ELR (cell line): ENCODE data around the gene TOM1L2.
"Not testable (repeated sequence)": the region's sequence is repeated elsewhere in the genome, so short reads cannot be mapped to it uniquely, and the experiment has no call there.

Experiments
- DNase-seq: peaks from one replicate; pipeline ENCODE4 v3.0.0-alpha.2; 2015; ENCODE audit warnings: low read depth

Gene TOM1L2

DNA sequence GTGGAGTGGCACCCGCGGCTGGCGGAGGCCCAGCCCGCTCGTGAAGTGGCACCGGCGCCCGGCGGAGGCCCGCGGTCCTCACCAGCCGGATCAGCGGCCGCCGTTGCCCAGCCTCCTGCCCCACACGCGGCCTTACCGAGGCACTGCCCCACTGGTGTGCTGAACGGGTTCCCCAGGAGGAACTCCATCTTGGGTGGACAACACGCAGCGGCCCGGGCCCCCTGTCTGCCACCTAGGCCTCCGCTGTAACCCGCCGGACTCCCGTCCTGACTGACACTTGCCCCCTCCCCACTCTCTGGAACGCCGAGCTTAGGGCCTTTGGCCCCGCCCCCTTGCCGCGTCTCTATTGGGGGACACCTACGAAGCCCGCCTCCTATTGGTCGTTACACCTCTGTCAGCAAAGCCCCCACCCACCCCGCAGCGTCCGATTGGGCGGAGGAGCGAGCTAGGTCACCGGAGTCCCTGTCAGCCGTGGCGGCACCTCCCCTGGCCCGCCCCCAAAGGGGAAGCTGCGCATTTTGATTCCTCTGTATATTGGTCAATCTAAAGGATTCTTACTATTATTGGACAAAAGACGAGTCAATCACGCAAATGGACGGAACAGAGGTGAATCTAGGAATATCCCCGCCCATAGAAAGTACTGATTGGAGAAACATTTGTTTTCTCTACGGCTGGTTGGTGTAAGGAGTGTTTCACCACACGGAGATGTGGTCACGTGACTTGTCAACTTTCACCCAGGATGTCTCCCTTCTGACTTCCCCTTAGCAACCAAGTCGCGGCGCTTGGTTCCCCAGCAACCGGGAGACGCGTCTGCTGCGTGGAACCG, at the start of gene TOM1L2, which contains the start of gene DRC3:
Gene TOM1L2 (minus strand): TSS at position 275 of the 826 bp plus-strand sequence. CDS start 87 bp downstream, at position 188.
Gene DRC3 (plus strand): TSS at position 737 of the 826 bp plus-strand sequence. CDS start 4,737 bp downstream, outside the sequence.
- peak; percentile 100 for DNase-seq

DNA sequence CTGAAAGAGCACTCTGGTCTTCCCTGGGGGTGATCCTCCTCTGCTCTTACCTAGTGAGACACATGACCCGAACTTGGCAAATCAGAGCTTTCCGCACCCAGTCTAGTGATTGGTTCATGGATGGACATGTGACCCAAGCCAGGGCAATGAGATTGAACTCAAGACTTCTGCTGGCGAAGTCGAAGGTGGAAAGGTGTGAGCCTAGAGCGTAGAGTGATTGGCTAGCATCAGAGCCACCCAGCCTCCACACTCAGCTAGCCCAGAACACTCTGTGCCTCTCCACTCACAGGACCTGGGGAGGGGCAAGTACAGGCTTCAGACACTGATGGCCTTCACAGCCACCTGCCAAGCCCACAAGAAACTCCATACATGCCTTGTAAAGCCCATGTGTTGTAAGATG, 49.2 kb upstream of the TOM1L2 start:
- no peak for DNase-seq

- no peak for DNase-seq
Measured at GRCh38 chr17:18020971-18021370, 48.8 kb upstream of the TOM1L2 start.

DNA sequence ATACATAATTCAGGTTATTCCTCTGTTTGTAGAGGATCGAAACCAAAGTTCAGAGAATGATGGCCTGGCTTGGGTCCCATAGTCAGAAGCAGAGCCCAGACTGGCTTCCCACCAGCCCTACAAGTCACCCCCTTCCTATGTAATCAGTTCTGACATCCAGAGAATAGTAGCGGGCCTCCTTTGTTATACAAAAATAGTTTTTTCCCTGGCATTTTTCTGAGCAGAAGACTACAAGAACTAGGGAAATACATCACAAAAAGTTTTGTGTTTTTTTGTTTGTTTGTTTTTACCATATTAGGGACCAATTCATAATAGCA, 47.6 kb upstream of the TOM1L2 start:
- DNase-seq = no peak

GRCh38 chr17:18018411-18018921, 46.3 kb upstream of the TOM1L2 start:
- DNase-seq = no peak

GRCh38 chr17:18017958-18018357, 45.8 kb upstream of the TOM1L2 start:
- DNase-seq = no peak

DNA sequence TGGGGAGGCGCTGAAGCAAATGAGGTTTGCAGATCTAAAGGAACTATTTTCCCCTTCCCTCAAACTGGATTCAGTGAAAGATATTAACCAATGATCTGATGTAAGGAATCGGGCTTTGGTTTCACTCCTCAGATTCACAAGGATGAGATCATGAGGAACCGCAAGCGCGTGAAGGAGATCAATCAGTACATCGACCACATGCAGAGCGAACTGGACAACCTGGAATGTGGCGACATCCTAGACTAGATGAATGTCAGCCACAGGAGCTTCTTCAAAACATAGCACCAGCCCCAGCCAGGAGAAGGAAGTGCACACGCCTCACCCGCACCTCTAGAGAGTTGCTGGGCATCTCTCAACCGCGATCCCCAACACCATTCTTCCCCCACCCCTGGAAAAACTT, 44.2 kb upstream of the TOM1L2 start:
- DNase-seq = no peak

- no peak for DNase-seq
Measured at GRCh38 chr17:18015593-18015992, 43.4 kb upstream of the TOM1L2 start.

DNA sequence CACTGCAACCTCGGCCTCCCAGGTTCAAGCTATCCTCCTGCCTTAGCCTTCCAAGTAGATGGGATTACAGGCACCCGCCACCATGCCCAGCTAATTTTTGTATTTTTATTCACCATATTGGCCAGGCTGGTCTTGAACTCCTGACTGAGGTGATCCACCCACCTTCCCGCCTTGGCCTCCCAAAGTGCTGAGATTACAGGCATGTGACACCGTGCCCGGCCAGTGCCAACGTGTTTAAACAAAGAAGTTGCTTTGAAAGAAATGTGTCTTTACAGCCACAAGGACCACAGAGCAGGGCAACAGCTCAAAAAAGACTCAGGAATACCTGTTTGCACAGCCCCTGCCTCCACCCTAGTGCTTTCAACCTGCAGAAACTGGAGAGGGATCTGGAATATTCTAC, 41.8 kb upstream of the TOM1L2 start:
- no peak for DNase-seq

DNA sequence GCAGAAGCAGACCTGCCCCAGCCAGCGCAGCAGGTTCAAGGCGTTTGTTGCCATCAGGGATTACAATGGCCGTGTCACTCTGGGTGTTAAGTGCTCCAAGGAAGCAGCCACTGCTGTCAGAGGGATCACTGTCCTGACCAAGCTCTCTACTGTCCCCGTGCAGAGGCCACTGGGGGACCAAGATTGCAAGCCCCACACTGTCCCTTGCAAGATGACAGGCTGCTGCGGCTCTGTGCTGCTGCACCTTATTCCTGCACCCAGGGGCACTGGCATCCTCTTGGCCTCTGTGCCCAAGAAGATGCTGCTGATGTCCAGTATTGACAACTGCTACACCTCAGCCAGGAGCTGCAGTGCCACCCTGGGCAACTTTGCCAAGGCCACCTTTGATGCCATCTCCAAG, 39.1 kb upstream of the TOM1L2 start:
- DNase-seq = no peak

DNA sequence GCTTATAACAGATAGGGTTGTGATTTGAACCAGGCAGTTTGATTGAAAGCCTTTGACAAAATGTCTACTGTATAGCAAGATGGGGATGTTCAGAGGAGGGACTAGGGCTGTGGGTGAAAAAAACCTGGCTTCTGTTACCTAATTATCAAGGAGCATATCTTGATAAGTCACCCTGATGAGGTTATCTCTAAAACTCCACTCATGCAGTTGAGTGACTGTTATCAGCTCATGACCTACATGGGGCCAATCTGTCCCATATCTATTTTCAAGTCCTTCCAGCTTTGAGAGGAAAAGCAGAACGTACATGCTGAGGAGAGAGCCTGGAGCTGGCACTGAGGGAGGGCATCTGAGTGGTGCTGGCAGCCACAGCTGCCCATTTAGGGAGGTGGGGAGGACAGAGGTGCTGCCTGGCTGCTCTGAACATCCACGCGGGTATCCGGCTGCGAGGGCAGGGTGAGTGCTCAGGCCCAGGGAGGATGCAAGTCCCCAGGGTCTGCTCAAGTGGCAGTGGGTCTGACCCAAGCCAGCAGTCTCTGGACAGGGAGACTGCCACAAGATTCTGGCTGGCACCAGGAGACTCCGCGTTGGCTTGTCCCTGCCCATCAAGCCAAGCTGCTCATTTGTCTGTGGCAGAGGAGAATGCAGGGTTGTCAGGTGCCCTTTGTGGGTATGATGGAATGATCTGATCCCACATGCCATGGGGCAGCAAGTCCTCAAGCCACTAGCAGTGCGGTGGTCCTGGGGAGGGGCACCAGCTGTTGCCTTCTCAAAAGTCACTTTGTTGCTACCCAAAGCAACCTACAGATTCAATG, 37.6 kb upstream of the TOM1L2 start:
- no peak for DNase-seq

DNA sequence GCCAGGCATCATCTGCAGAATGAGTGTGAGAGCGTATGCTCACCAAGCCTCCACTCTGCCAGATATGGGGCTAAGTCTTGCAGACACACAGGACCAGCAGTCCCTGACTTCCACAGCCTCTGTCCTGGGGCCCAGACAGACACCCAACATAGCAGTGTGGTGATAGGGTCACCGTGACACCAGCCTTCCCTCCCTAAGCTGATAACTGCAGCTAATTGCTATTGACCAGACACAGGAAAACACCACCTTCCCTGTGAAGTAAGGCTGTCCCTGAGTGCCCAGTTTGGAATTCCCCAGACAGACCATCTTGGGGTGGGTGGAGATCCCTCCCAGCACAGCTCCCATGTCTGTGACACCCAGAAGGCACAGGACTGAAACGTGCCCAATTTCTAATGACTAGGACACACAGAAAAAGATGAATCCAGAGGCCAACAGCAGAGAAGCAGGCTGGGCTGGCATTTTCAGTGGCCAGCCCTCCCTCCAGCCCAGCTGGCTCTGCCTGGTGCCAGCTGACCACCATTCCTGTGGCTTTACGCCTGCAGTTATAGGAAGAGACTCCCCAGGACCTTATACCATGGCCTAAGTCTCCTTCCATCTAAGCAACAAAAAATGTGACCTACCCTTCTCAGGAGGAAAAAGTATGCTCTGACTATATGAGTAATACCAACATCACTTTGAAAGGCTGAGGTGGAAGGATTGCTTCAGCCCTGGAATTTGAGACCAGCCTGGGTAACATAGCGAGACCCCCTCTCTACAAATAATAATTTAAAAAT, 36.5 kb upstream of the TOM1L2 start:
- DNase-seq = peak; percentile 91

DNA sequence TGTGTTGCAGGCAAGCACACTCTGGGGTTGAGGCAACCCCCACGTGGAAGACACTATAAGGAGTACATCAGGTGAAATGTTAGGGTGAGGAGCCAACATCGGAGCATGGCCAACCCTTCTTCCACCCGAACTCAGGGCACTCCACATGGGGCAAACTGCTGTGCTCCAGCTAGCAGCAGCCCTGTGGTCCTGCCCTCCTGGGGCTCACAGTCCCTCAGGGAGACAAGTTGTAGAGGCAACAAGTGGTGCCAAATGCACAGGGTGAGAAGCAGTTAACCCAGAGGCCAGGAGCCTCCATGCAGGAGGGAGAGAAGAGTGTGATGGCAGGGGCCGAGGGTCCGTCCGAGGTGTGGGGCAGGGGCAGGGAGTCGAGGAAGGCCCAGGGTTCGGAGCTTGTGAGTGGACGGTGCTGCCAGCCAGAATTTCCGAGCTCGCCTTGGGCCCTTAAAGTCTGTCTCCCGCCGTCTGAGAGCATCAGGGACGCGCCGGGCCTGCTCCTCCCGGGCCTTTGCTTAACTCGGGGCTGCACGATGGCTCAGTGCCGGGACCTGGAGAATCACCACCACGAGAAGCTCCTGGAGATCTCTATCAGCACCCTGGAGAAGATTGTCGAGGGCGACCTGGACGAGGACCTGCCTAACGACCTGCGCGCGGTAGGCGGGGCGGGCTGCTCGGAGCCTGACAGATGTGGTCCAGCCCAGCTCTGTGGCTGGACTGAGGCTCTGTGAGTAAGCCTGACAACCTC, 34.5 kb upstream of the TOM1L2 start:
- DNase-seq = no peak

DNA sequence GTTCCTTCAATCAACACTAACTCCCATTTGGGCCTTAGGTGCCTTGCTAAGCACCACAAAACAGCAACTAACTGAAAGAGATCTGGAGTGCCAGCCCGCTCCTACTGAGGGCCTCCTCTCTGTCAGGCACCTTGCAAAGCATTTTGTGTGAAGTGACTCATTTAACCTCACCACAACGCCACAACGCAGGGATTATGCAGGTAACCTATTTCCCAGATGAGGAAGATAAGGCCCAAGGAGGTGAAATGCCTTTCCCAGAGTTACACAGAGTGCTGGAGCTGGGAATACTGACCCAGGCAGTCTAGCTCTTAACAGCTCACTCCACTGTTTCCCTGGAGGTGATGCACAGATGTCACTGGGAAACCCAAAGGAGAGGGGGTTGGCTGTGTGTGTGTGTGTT, 33.3 kb upstream of the TOM1L2 start:
- DNase-seq = no peak

DNA sequence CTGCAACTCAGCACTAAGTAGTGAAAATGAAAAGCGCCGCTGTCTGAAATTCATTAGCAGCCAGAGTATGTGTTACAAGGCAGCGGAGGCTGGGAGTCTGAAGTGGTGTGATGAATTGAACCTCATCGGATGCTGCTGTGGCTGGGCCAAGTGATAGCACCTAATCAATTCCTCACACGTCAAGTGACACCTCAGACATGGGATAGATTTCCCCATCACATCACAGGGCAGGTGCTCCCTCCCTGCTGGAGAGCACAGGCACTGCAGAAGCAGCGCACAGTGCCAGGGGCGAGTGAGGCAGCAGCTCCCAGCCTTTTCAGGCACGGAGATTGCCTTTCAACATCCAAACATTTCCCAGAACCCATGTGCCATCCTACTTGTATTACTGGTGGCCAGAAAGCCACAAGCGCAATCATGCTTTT, 32.7 kb upstream of the TOM1L2 start:
- no peak for DNase-seq

DNA sequence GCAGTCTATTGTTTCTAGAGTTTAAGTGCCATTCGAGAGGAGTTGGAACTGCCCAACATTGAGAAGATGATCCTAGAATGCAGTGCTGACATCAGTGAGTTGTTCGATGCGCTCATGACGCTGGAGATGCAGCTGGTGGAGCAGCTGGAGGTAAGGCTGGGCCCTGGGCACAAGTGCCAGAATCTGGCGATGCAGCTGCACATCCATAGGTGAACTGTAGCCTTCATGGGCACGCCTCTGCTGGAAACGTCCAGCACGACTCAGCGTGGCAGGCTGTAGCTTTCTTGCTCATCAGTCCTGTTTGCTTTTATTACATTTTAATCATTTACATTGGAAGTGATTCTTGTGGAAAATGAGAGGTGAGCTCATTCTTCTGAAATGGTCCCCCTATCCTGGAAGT, 32.1 kb upstream of the TOM1L2 start:
- DNase-seq = peak; percentile 12

DNA sequence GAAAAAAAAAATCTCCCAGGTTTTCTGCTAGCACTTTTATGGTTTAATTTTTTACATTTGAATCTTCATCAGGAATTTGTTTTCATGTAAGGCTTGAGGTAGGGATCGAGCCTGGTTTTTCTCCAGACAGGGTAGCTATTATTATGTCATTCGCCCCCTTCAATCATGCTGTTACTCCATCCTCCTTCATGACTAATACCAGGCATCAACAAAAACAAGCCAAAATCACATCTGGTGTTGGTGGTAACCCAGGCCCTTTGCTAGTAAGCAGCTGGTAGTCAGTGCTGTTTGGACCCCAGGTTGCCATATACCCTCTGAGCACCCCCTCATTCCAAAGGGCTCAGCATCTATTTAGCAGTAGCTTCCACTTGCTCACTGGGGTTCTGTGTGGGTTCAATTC, 30.0 kb upstream of the TOM1L2 start:
- no peak for DNase-seq

DNA sequence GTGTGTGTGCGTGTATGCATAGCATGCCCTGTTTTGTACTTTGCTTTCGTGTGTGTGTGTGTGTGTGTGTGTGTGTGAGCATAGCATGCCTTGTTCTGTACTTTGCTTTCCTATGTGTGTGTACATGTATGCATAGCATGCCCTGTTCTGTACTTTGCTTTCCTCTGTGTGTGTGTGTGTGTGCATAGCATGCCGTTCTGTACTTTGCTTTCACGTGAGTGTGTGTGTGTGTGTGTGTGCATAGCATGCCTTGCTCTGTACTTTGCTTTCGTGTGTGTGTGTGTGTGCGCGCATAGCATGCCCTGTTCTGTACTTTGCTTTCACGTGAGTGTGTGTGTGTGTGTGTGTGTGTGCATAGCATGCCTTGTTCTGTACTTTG, 27.8 kb upstream of the TOM1L2 start:
- no peak for DNase-seq

- DNase-seq = peak; percentile 29
Measured at GRCh38 chr17:17999364-18000029, 27.3 kb upstream of the TOM1L2 start.

DNA sequence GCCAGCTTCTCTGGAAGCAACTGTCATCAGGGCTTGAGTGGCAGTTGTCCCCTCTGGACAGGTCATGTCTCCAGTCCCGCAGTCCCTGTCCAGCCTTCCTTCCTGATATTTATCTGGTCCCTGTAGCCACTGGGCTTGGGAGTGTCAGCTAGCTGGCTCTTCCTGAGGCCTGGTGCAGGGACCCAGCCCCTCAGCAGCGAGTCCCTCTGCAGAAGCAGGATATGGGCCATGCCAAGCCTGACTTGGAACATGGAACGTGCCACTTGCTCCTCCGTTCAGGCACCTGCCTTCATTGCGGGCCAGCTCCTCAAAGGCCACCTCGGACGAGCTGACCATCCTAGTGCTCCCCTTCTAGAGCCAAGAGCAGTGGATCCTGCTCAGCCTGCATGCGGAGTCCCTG, 26.7 kb upstream of the TOM1L2 start:
- DNase-seq = no peak

DNA sequence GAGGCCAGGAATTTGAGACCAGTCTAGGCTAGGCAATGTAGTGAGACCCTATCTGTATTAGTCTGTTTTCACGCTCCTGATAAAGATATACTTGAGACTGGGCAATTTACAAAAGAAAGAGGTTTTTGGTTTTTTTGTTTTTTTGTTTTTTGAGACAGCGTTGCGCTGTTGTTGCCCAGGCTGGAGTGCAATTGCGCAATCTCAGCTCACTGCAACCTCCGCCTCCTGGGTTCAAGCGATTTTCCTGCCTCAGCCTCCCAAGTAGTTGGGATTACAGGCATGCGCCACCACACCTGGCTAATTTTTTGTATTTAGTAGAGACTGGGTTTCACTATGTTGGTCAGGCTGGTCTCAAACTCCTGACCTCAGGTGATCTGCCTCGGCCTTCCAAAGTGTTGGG, 23.7 kb upstream of the TOM1L2 start:
- not testable (repeated sequence) for DNase-seq
